ENCODE data around the gene RNF168. TPM values are rescaled to one million over a fixed set of nuclear protein-coding genes. Genes with fewer than 3 reads are reported as not detected.

The RNF168 gene
- total and polyA plus RNA-seq, 2 of the 4 experiments (the other 2 are of a cell fraction), result 2.5 to 15.2 TPM

- Histone ChIP-seq H2AFZ (replicated peaks; ENCODE audit: low read length, poor library complexity) (no peak overlapping the region), H3K9me3 (ENCODE audit: control insufficient read depth, insufficient read depth, low read length) (no peaks in the 10 kb centered on the region), H3K4me1 (ENCODE audit: control insufficient read depth, insufficient read depth, low read length) (peaks cover 5% of the 10 kb centered on the region), H2BK120ac (ENCODE audit: low read depth, low read length) (no peak overlapping the region), H3K9me1 (ENCODE audit: insufficient read depth, low read length) (peaks cover 9% of the 10 kb centered on the region), H4K5ac (ENCODE audit: low read depth, low read length) (no peak overlapping the region), H3K9ac (ENCODE audit: low read depth, low read length) (no peak overlapping the region), H2BK20ac (ENCODE audit: low read depth, low read length) (no peak overlapping the region), H3K14ac (replicated peaks; ENCODE audit: low read depth, low read length) (no peak overlapping the region), H3K18ac (ENCODE audit: low read depth, low read length) (no peak overlapping the region), H3K27ac (ENCODE audit: insufficient read depth, low read length) (no peak overlapping the region), H3K4me2 (ENCODE audit: low read depth, low read length) (no peak overlapping the region), H4K91ac (ENCODE audit: insufficient read depth, low read depth, low read length) (no peak overlapping the region), H3K23ac (ENCODE audit: low read depth, low read length) (no peak overlapping the region), H3K36me3 (ENCODE audit: control insufficient read depth, insufficient read depth, low read length) (no peaks in the 10 kb centered on the region), H3K79me1 (ENCODE audit: low read depth in 1 of 2, low read length in 2 of 2) (peaks cover 26 to 88% of the 10 kb centered on the region in 2 experiments), H3K4ac (ENCODE audit: low read depth, low read length) (no peak overlapping the region), H3K4me3 (ENCODE audit: insufficient read depth, low read depth, low read length) (no peak overlapping the region), H4K20me1 (ENCODE audit: insufficient read depth, low read length) (peaks cover 87% of the 10 kb centered on the region), H2BK5ac (ENCODE audit: low read depth, low read length, poor library complexity, severe bottlenecking) (no peak overlapping the region), H2BK15ac (ENCODE audit: low read depth, low read length) (no peak overlapping the region), H3K27me3 (ENCODE audit: control insufficient read depth, insufficient read depth, low read length) (no peaks in the 10 kb centered on the region), H2AK5ac (ENCODE audit: low read depth, low read length) (no peak overlapping the region), H4K8ac (ENCODE audit: low read depth in 2 of 2, low read length in 2 of 2) (no peak overlapping the region), H2AK9ac (replicated peaks; ENCODE audit: low read depth, low read length, poor library complexity) (no peak overlapping the region), H3K56ac (ENCODE audit: extremely low read depth, insufficient read depth, low read length) (no peak overlapping the region)
- dilution Hi-C loops (cut with HindIII; ENCODE audit: low sequenced_read_pairs, unreplicated experiment) (no loop called here), intact Hi-C loops (cut with micrococcal nuclease) (no loop called here), in situ Hi-C loops (cut with MboI; ENCODE audit: low sequenced_read_pairs) (no loop called here)
- no peak for TF ChIP-seq CHD1 (IDR thresholded peaks at IDR 0.05; ENCODE audit: low read depth, low read length)
- no peak for TF ChIP-seq NFE2L2 (IDR thresholded peaks at IDR 0.05; ENCODE audit: low read depth, low read length)
- no peak for TF ChIP-seq CEBPB (IDR thresholded peaks at IDR 0.05; ENCODE audit: low read depth, low read length)
- TF ChIP-seq RFX5 (IDR thresholded peaks at IDR 0.05; ENCODE audit: low read depth, low read length), result no peak
- TF ChIP-seq BHLHE40 (IDR thresholded peaks at IDR 0.05; ENCODE audit: low read depth, low read length), result no peak
- TF ChIP-seq FOS (IDR thresholded peaks at IDR 0.05; ENCODE audit: low read depth, low read length), result no peak
- TF ChIP-seq, protein P1, sequence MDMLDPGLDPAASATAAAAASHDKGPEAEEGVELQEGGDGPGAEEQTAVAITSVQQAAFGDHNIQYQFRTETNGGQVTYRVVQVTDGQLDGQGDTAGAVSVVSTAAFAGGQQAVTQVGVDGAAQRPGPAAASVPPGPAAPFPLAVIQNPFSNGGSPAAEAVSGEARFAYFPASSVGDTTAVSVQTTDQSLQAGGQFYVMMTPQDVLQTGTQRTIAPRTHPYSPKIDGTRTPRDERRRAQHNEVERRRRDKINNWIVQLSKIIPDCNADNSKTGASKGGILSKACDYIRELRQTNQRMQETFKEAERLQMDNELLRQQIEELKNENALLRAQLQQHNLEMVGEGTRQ (IDR thresholded peaks at IDR 0.05; ENCODE audit: low read depth, low read length), result no peak
- no peak for TF ChIP-seq MAFK (IDR thresholded peaks at IDR 0.05; ENCODE audit: low read depth, low read length)
- no peak for TF ChIP-seq MXI1 (IDR thresholded peaks at IDR 0.05; ENCODE audit: borderline replicate concordance, low read depth, low read length)
- no peak for TF ChIP-seq POLR2A (IDR thresholded peaks at IDR 0.05; ENCODE audit: low read depth, low read length)
- no peak for TF ChIP-seq MAZ (IDR thresholded peaks at IDR 0.05; ENCODE audit: borderline replicate concordance, low read depth, low read length)
- no peak for TF ChIP-seq SMC3 (IDR thresholded peaks at IDR 0.05; ENCODE audit: low read depth, low read length)
- no TSS peak for BruUV-seq (replicated peaks)
- CTCF ChIA-PET, result no interaction called here
- POLR2A ChIA-PET (ENCODE audit: unreplicated experiment), result interaction anchor here (0.5 kb wide), 1 partner anchor 13 kb away, joined by 9 read pairs; no protein-coding TSS in a partner anchor
- DNase-seq, result no peak
- 100% methylated on average over 1 of the region's 6 CpGs; no CpG with 5 or more reads in 1 of the 2 experiments for WGBS, 2 experiments (ENCODE audit: extremely low coverage in 2 of 2, insufficient read length in 1 of 2)
- no peak for ATAC-seq (ENCODE audit: low read depth)
These were observed 84.2 kb downstream of the RNF168 start for GRCh38 chr3:196419386-196419785.

All from IMR-90 (cell line).